Neural progenitor cell (in vitro differentiated cells): ENCODE results near the gene CCSER1.

Experiments
- EZH2 ChIP-seq: fragments of 200-600 bp; sonication (generic); IDR thresholded peaks from 2 replicates; pipeline ENCODE4 v1.6.1; 2017; ENCODE audit warnings: antibody characterized with exemption, mild to moderate bottlenecking, moderate library complexity
- TF ChIP-seq, protein P1 (sequence below): fragments of 200-600 bp; sonication (generic); IDR thresholded peaks from 2 replicates; pipeline ENCODE4 v1.5.1; 2017; ENCODE audit warnings: antibody characterized with exemption, mild to moderate bottlenecking

- TF ChIP-seq, protein P1, sequence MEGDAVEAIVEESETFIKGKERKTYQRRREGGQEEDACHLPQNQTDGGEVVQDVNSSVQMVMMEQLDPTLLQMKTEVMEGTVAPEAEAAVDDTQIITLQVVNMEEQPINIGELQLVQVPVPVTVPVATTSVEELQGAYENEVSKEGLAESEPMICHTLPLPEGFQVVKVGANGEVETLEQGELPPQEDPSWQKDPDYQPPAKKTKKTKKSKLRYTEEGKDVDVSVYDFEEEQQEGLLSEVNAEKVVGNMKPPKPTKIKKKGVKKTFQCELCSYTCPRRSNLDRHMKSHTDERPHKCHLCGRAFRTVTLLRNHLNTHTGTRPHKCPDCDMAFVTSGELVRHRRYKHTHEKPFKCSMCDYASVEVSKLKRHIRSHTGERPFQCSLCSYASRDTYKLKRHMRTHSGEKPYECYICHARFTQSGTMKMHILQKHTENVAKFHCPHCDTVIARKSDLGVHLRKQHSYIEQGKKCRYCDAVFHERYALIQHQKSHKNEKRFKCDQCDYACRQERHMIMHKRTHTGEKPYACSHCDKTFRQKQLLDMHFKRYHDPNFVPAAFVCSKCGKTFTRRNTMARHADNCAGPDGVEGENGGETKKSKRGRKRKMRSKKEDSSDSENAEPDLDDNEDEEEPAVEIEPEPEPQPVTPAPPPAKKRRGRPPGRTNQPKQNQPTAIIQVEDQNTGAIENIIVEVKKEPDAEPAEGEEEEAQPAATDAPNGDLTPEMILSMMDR, result no peak
- no peak for TF ChIP-seq EZH2
These were observed 368.7 kb downstream of the CCSER1 start for GRCh38 chr4:90495936-90496335.
